NCI-H1092 treated with DMSO at 0.1 percent for 48 hours (cell line): Measurements from ENCODE around the gene PRRC2A.
"Not testable (repeated sequence)": the region's sequence is repeated elsewhere in the genome, so short reads cannot be mapped to it uniquely, and the experiment has no call there.

ENCODE experiments used
- DNase-seq: peaks from one replicate; lab custom pipeline; 2025; lab: John Stamatoyannopoulos, UW

The PRRC2A gene

DNA sequence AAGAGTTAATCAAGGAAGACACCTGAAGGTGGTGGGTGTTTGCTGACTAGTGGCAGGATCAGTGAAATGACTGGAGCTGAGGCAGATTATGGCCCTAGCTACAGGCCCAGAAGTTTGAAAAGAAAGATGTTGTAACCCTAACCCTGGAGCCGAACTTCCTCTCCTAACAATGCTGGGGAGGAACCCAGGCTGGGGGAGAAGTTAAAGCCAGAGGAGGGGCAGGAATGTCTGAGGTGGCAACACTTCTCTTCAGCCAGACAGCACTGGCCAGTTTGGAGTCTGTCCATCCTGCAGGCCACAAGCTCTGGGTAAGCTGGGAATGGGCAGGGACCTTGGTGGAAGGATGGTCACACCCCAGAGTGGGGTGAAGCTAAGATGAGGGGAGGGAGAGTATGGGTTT, 34.5 kb upstream of the PRRC2A start, which contains the start of gene LST1:
Gene LST1, plus strand, starts transcription at position 270 of the 400 bp plus-strand sequence. CDS start 1,023 bp downstream, outside the sequence.
- DNase-seq: no peak

DNA sequence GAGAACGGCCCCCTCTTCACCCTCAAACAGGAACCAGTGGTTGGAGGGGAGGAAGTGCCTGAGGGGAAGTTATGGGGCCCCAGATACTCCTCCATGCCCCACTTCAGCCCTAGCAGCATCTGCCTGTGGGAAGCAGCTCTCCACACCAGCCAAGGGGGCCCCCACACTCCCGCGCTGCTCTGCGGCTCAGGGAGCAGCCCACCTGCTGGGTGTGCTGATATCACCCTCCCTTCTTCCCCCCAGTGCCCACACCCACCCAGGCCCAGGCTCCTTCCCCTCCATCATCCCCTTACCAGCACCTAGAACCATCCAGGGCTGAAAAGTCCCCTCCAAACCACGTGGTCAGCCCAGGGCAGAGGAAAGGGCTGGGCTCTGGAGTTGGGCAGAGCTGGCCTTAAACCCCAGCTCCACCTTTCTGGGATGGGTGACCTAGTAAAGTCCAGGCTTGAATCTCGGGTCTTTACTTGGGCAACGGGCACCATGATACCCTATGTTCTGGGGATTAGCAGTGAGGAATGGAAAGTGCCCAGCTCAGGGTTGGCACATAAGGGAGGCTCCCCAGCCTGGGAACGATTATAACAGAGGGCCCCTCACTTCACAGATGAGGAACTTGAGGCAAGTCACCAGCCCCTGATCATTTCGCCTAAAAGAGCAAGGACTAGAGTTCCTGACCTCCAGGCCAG, 33.8 kb upstream of the PRRC2A start:
- DNase-seq: no peak

DNA sequence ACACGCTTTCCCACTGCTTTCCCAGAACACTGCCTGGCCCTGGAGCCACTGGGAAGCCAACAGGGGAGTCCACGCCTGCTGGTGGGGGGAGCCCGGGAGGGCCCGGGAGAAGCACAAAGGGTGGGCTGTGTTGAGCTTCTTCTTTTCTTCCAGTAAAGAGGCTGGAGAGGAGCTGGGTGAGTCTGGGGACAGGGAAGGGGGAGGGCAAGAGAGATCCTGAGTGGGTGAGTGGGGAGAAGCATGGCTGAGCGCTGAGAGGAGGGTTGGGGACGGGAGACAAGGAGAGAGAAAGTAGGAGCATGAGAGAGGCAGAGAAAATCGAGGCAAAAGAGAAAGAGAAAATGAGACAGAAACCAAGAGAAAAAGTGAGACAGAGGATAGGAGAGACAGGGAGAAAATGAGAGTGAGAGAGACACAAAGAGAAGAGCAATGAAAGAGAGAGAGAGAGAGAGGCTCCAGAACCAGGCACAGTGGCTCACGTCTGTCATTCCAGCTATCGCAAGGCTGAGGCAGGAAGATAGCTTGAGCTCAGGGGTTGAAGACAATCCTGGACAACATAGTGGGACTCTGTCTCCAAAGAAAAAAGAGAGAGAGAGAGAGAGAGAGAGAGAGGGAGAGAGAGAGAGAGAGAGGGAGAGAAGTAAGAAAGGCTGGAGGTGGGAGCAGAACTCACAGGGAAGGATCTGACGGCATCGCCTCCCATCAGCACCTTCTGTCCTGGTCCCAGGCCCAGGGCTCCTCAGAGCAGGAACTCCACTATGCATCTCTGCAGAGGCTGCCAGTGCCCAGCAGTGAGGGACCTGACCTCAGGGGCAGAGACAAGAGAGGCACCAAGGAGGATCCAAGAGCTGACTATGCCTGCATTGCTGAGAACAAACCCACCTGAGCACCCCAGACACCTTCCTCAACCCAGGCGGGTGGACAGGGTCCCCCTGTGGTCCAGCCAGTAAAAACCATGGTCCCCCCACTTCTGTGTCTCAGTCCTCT, 32.4 kb upstream of the PRRC2A start:
- DNase-seq: no peak

DNA sequence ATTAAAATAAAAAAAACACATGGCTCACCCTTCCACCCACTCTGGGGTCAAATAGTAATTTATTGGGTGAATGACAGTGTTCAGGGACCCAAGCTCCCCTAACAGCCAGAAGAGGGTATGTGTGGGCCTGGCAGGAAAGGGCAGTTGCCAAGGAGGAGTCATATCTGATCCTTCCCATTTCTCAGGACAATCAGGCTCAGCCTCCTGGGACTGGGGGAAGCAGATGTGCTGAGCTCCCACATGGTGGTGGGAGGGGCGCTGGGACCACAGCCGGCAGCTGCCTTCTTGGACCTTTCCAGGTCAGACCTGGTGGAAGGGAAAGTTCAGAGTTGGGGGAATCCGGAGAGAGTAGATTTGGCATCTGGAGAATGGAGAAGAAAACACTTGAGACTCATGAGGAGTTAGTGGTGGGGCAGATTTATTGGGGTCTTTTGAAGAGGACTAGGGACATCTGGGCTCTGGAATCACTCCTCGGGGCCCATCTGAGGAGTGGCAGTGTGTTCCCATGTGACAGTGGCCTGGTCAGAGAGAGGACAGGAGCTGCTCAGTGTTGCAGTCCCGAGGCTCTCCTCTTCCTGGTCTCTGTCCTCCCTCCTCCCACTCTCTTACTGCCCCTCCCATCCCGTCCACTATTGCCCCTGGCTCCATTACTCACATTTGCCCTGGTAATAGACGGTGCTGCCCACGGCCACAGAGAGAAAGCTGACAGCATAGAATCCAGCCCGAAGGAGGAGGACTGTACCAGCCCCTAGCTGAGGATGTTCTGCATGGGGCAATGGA, 31.5 kb upstream of the PRRC2A start:
- no peak for DNase-seq

DNA sequence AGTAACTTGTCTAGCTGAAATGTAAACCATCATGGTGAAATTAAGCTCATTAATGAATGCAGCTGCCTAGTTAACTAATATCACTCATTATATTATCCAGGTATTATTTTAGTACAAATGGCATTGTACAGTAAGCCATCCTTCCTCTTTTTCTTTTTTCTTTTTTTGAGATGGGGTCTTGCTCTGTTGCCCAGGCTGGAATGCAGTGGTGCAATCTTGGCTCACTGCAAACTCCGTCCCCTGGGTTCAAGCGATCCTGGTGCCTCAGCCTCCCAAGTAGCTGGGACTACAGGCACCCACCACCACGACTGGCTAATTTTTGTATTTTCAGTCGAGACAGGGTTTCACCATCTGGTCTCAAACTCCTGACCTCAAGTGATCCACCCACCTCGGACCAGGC, 29.8 kb upstream of the PRRC2A start:
- DNase-seq: not testable (repeated sequence)

DNA sequence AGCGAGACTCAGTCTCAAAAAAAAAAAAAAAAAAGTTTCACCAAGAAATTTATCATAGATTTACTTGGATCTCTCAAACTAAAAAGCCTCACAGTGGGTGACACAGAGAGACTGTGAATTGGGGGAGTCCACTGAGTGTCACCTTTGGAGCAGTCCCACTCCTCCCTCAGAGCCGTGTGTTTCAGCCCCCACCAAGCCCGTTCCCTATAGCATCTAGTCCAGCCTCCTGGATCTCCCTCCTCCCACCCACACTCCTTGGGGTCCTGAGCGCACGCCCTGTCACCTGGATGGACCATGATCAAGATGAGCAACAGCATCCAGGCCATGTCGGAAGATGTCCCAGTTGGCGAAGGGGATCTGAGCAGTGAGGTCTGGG, 28.1 kb upstream of the PRRC2A start:
- DNase-seq: no peak

DNA sequence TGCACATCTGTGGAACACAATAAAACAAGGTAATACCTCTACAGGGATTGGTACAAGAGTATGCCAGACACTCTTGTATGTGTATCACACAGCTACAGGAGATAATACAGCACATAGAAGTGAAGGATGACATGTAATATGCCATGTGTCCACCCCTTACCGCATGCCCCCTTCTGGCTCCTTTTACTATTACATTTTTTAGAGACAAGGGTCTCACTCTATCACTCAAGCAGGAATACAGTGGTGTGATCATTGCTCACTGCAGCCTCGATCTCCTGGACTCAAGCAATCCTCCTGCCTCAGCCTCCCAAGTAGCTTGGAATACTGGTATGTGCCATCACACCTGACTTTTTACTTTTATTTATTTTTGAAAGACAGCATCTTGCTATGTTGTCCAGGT, 23.5 kb upstream of the PRRC2A start:
- peak; percentile 29 for DNase-seq

DNA sequence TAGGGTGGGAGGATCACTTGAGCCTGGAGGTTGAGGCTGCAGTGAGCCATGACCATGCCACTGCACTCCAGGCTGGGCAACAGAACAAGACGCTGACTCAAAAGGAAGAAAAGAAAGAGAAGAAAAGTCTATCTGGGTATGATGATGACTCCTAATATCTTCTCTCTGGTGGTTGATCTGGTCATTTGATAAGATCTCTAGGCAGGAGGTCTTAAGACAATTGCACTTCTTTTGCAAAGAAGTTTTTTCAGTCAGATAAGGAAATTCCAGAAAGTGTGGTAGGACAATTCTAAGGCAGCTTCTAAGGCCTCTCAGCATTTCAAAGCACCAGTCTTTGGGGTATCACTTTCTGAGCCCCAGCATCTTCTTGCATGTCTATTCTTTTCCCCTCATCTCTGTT, 13.2 kb upstream of the PRRC2A start:
- no peak for DNase-seq

DNA sequence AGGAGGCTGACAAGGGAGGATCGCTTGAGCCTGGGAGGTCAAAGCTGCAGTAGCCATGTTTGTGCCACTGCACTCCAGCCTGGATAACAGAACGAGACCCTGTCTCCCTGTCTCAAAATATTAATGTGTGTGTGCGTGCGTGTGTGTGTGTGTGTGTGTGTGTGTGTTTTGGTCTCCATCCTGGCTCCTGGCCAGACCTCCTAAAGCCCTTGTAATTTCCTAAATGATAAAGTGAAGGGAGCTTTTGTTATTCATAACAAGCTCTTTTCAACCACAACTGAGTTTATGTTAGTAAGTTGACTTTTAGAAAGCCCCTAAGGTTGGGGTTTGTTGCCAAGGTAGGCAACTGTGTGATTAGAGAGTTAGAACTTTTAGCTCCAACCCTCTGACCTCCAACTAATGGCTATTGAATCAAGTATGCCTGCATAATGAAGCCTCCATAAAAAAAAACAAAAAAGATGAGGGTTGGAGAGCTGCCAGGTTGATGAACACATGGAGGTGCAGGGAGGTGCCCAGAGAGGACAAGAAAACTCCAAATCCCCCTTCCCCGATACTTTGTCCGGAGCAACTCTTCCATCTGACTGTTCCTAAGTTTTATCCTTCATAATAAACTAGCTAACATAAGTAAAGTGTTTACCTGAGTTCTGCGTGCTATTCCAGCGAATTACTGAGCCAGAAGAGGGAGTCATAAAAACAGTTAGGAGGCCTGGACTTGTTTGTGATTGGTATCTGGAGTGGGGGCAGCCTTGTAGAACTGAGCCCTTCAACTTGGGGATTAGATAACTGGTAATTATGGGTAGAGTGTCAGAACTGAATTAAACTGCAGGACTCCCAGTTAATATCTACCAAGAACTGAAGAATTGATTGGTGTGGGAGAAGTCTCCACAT, 10.8 kb upstream of the PRRC2A start:
- peak; percentile 13 for DNase-seq

DNA sequence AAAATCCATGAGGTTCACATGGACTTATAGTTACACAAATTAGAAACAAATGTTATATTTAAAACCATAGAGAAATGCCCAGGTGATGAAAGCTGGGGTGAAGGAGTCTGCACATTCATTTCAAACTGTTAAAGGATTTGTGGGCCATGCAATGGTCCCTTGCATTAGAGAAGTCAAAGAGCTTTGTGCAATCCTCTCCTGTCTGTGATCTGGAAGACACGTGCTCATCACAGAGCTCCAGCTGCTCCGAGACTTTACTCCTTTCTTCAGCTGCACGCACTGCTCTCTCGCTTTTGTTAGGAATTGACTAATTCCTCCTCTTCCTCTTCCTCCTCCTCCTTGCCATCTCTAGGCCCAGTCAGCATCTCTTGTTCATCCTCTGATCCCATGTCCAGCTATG, 9.5 kb upstream of the PRRC2A start:
- DNase-seq: no peak

DNA sequence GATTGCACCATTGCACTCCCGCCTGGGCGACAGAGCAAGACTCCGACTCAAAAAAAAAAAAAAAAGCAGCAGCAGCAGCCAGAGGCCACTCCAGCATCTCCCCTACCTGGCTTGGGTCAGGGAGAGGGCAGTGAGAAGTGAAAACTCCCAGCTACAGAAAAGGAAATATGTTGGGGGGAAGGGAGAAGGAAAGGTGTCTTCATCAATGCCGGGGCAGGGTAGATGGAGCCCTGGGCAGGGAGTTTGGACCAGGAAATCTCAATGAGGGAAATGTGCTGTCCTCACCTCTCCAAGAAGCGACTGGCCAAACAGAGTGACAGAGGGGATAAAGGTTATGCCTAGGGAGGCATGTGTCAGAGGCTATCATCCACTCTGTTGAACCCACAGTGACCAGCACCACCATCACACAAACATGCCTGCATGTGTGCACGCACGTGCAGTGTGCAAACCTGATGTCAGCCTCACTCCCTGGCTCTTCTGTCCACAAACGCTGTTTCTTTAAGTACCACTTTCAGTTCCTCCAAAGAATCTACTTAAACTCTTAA, 6.4 kb upstream of the PRRC2A start:
- no peak for DNase-seq

DNA sequence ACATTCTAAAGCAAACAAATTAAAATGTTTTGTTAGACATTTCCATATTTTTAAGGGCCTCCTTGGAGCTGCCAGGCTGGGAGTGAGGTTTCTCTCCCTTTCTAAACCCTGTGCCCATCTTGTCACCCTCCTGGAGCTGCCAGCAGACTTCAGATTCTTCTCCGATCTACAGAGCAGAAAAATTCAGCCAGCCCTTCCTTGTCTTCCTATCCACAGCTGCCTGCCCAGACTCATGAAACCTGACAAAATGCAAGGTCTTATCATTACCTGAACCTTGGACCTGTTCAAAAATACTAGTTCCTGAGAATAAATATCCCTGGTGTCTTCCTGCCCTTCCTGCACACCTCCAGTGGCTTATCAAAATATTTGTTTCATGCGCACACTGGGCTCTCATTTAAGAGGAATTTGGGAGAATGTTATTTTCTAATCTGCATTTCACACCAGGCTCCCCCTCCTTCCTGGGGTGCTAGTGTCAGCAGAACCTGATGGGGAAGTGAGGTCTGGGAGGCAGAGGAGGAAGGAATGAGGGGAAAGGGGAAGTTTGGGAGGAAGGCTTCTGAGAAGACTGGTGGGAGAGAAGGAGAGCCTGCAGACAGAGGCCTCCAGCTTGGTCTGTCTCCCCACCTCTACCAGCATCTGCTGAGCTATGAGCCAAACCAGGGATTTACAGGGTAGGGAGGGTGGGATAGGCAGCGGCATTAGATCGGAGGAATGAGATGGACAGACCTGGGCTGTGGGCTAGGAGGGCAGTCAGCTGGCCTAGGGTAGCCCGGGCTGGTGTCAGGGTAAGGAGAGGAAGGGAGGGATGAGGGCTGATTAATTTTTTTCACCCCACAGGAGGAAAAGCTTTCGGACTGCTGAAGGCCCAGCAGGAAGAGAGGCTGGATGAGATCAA, 5.6 kb upstream of the PRRC2A start, which contains the start of gene AIF1:
Gene AIF1, plus strand, starts transcription at position 551 of the 895 bp plus-strand sequence. Its CDS starts 96 bp downstream, at position 647.
- no peak for DNase-seq

DNA sequence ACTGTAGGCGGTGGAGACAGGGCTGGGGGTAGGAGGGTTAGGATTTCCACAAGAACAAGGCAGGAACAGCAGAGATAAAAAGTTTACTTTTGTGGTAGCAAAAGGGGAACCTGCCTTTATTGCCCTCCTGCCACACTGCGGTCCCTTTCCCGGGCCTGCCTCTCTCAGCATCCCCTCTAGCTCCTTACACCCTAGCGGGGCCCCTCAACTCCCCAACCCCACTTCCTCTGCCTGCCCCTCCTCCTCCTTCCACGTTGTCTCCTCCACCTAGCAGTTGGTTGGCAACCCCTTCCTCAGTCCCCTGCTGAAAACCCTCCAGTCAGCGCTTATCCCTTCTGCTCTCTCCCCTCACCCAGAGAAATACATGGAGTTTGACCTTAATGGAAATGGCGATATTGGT, 4.8 kb upstream of the PRRC2A start:
- no peak for DNase-seq

DNA sequence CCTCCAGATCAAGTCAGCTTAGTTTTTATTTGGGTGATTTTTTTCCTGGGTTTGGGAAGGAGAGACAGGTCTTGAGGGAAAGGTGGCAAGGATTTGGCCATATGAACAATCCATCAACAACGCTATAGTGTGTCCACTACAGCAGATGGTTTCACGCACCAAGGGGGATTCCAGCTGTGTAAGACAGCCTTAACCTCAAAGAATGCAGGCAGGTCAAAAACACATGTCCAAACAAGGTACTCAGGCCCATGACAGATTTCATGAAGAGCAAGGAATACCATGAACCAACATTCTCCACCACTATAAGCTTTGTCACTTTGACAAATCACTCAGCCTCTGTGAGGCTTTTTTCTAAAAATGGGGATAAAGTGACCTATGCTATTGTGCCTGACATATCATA, 3.5 kb upstream of the PRRC2A start:
- no peak for DNase-seq

DNA sequence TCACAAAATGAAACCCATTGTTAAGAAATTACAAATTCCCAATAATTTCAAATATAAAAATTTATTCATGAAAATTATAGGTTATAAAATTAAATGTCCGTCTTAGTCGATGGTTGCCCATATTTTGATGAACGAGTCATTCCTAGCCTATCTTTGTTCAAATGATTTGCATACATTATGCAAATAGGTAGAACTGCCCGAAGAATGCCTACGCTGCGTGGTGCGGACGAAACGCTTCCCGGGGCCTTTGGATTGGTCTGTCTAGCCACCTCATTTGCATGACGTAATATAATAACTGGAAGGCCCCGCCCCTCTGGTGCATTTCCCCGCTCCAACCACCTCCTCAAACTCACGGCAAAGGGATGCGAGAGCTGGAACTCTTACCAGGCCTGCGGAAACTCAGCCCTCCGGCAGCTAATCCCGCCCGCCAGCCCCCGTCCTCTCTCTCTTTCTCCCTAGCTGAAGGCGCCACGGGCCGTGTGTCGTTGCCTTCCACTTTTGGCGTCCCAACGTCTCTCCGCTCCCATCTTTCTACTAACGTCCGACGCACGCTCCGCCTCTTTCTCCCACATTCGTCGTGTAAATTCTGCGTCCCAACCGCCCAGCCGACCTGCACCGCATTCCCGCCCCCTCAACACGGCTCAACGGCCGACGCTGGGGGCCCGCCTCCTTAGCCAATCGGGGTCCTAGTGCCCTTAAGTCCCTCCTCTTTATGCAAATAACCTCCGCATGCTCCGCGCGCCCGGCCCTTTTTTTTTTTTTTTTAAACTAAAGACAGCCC, 520 bp upstream of the PRRC2A start:
- peak; percentile 97 for DNase-seq

DNA sequence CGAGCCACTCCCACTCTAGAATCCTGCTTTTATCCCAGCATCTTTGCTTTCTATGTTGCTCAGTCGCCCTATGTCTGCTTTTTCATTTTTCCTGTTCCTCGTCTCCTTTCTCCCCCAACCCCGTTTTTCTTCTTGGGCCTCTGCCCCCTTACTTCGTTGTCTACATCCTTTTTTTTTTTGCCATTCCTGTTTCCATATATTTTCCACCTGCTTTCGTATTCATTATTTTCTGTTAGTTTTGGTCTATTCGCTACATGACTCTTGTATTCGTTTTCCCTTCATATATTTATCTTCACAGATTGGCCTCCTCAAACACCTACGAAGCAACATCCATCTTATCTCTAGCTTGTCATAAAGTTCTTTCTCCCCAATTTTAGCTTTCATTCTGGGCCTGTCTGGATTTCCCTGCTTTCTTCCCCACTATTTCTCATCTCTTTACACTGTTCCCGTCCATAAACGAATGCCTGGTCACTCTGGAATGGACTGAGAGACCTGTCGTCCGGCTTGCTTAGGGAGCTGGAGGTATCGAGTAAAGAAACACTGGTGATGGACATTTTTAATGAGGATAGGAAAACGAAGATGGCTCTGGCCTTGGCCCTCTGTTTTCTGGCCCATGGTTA, 915 bp downstream of the PRRC2A start:
- DNase-seq: no peak

DNA sequence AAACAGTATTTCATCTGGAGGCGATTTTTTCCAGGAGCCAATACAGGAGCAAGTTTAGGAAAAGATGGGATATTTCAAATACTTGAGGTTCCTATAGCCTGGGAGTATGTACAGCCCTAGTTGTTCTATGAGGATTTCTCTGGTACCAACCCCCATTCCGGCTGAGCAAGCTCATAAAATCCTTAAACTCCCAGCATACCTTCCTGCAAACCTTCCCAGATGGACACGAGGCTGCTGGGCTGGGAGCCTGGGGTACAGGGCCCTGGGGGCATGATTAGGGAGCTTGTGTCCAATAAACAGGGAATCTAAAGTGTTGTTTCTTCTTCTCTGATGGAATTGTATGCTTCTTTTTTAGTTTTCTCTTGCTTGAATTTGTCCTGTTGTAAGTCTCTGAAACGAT, 1.5 kb downstream of the PRRC2A start:
- DNase-seq: no peak

DNA sequence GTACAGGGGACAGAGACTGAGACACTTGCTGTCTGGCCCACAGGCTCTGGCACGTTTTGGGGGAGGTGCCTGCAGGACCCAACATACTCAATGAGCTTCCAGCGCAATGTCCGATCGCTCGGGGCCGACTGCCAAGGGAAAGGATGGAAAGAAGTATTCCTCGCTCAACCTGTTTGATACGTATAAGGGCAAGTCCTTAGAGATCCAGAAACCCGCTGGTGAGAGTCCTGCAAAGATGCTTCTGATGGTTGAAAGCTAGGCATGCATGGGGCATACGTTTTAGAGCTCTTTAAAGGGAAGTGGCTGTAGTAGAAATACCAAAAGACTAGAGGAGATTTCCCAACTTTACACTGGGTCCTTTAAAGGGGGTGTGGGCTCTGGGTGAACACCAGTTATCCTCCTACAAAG, 2.2 kb downstream of the PRRC2A start:
- DNase-seq: no peak

DNA sequence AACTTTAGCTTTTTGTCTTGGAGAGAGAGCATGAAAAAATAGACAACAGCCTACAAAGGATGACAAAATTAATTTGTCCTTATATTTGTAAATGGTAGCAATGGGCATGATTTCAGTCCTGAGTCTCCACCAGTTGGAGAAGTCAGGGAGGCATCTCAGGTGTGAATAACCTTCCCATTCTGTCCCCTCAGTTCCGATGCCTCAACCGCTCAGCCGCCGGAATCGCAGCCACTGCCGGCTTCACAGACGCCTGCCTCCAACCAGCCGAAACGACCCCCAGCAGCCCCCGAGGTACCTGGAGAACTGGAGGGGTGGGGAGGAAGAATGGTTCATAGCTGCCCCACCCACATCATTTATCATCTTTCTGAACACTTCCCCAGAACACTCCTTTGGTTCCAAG, 3.6 kb downstream of the PRRC2A start:
- no peak for DNase-seq
